Parathyroid adenoma (tissue), 2 donors: Measurements from ENCODE around the gene CCDC179.
A peak's percentile ranks its signal among the peaks of the same experiment; 100 is the strongest.

Source experiments
- H2AFZ ChIP-seq: fragments of 300-600 bp; sonication (generic); one replicate; pipeline ENCODE4 v1.7.0; 2017; ENCODE audit warnings: antibody characterized with exemption, mild to moderate bottlenecking
- H3K27ac ChIP-seq: fragments of 300-600 bp; sonication (generic); one replicate; pipeline ENCODE4 v1.7.0; 2017
- H3K27me3 ChIP-seq: fragments of 300-600 bp; sonication (generic); one replicate; pipeline ENCODE4 v1.7.0; 2017; ENCODE audit warnings: low read length; ENCODE audit not compliant: control insufficient read depth, insufficient read depth
- H3K36me3 ChIP-seq: fragments of 300-600 bp; sonication (generic); one replicate; pipeline ENCODE4 v1.7.0; 2017; ENCODE audit warnings: low read length; ENCODE audit not compliant: control insufficient read depth, insufficient read depth
- H3K4me1 ChIP-seq: fragments of 300-600 bp; sonication (generic); one replicate; pipeline ENCODE4 v1.7.0; 2017; ENCODE audit warnings: control low read depth
- H3K4me2 ChIP-seq: fragments of 300-600 bp; sonication (generic); one replicate; pipeline ENCODE4 v1.7.0; 2017; ENCODE audit warnings: low read length
- H3K4me3 ChIP-seq: fragments of 300-600 bp; sonication (generic); one replicate; pipeline ENCODE4 v1.7.0; 2017; ENCODE audit warnings: low read depth, low read length
- H3K79me2 ChIP-seq: fragments of 300-600 bp; sonication (generic); one replicate; pipeline ENCODE4 v1.7.0; 2017; ENCODE audit warnings: control low read depth
- H3K9ac ChIP-seq: fragments of 300-600 bp; sonication (generic); one replicate; pipeline ENCODE4 v1.7.0; 2017; ENCODE audit warnings: mild to moderate bottlenecking
- H3K9me3 ChIP-seq: fragments of 300-600 bp; sonication (generic); one replicate; pipeline ENCODE4 v1.7.0; 2017; ENCODE audit warnings: low read length; ENCODE audit not compliant: control insufficient read depth
- TF ChIP-seq, protein P1 (sequence below): fragments of 300-600 bp; sonication (generic); IDR thresholded peaks from one replicate; pipeline ENCODE4 v1.7.0; 2017; ENCODE audit warnings: antibody characterized with exemption, mild to moderate bottlenecking
- donor health status: primary hyperparathyroidism.

The CCDC179 gene

DNA sequence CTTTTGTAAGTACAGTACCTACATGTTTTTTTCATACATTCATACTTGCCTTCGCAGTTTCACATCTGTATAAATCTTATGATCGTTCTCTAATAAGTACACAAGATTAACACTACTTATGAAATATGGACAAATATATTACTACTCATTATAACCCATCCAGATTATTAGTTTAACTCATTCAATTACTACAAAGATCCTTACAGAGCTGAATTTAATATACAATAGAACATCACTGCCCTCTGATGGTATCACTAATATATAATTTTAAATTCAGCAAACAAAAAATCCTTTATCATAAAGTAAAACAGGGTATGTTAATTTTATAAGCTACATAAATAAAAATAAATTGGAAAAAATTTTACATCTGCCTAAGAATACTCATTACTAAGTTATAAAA lies 38.1 kb downstream of the CCDC179 start:
- Histone ChIP-seq H3K4me2 (no peak overlapping the region), H3K9ac (no peak overlapping the region), H3K79me2 (no peaks in the 10 kb centered on the region), H3K36me3 (no peaks in the 10 kb centered on the region), H3K27me3 (no peaks in the 10 kb centered on the region), H3K9me3 (no peaks in the 10 kb centered on the region), H2AFZ (no peak overlapping the region), H3K4me3 (no peak overlapping the region), H3K4me1 (no peaks in the 10 kb centered on the region), H3K27ac (no peak overlapping the region)
- TF ChIP-seq, protein P1, sequence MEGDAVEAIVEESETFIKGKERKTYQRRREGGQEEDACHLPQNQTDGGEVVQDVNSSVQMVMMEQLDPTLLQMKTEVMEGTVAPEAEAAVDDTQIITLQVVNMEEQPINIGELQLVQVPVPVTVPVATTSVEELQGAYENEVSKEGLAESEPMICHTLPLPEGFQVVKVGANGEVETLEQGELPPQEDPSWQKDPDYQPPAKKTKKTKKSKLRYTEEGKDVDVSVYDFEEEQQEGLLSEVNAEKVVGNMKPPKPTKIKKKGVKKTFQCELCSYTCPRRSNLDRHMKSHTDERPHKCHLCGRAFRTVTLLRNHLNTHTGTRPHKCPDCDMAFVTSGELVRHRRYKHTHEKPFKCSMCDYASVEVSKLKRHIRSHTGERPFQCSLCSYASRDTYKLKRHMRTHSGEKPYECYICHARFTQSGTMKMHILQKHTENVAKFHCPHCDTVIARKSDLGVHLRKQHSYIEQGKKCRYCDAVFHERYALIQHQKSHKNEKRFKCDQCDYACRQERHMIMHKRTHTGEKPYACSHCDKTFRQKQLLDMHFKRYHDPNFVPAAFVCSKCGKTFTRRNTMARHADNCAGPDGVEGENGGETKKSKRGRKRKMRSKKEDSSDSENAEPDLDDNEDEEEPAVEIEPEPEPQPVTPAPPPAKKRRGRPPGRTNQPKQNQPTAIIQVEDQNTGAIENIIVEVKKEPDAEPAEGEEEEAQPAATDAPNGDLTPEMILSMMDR, result no peak

DNA sequence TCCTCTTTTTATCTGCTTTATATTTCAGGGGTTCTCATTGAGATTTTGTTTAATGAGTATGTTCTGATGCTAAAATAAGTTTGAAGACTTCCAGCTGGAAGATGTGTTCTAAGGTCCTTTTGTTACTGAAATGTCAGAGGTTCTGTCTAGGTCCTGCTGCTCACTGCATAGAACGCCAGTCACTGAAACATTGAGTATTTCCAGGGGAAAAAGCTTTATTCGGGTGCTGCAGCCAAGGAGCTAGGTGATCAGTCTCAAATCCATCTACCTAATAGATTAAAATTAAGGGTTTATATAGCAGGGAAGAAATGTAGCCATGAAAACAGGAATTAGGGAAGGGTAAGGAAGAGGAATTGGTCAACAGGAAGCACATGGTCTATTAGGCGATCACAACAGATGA lies 50.4 kb downstream of the CCDC179 start:
- Histone ChIP-seq H3K79me2 (no peaks in the 10 kb centered on the region), H3K4me3 (no peak overlapping the region), H3K4me2 (no peak overlapping the region), H3K9ac (no peak overlapping the region), H3K9me3 (no peaks in the 10 kb centered on the region), H3K36me3 (no peaks in the 10 kb centered on the region), H3K4me1 (no peaks in the 10 kb centered on the region), H3K27ac (no peak overlapping the region), H2AFZ (no peak overlapping the region), H3K27me3 (no peaks in the 10 kb centered on the region)
- TF ChIP-seq, protein P1, result no peak

DNA sequence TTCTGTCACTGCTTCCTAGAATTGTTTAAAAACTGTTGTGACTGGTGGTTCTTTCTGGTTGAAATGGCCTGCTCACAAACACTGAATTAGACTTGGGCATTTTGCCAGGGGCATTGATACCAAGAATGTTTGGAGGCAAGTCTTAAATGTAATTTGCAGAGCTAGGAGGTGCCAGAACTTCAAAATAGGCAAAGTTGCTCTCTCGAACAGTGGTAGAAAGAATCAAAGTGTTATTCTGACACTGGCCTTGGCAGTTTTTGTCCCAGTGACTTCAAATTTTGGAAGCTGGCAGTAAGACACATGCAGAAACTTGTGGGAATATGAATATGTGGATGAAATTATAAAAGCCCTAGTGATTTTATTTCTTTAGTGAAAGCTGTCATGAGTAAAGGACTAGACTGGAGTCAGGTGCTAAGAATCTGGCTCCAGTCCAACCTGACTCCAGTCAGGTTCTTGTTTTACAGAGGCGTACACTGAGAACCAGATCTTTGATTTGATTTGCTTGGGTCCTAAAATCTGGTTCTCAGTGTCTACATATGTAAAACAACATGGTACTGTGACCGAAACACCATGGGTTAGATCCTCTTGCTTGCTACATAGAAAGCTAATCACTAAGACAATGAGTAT lies 51.6 kb downstream of the CCDC179 start:
- H3K4me3 ChIP-seq, result no peak overlapping the region
- H2AFZ ChIP-seq, result peak overlapping the region; percentile 33
- no peaks in the 10 kb centered on the region for H3K4me1 ChIP-seq
- no peak overlapping the region for H3K27ac ChIP-seq
- H3K36me3 ChIP-seq, result no peaks in the 10 kb centered on the region
- no peak overlapping the region for H3K4me2 ChIP-seq
- H3K9ac ChIP-seq, result no peak overlapping the region
- no peaks in the 10 kb centered on the region for H3K9me3 ChIP-seq
- H3K27me3 ChIP-seq, result no peaks in the 10 kb centered on the region
- no peaks in the 10 kb centered on the region for H3K79me2 ChIP-seq
- TF ChIP-seq, protein P1, result no peak

DNA sequence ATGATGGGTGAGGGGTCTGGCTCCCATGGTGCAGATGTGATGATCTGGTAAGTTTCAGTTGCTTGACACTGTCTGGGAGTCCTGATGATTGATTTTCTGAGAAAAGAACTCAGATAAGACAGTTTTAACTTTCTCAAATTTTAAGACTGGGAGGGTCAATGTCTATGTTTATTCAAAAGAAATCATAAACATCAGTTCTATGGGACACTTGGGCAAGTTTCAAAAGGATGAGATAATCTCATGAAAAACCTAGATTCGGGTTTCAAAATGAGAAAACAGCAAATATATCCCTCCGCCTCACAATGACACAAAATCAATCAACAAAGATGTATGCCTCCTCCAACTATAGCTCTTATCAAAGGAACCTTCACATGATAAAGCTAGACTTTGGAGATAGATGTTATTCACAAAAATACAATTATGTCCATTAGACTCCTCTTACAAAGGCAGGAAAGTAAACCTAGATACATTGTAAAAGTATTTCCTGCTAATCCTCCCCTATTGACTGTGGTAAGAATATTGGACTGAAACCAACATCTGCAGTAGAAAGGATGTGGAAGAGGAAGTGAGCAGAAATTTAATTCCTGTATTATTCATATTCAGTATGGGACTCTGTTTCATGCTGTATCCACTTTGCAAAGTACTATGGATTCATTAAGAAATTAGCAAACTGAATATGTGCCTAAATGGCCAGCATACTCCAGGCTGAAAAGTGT lies 52.3 kb downstream of the CCDC179 start:
- TF ChIP-seq, protein P1, result no peak
- H3K27ac ChIP-seq, result no peak overlapping the region
- no peaks in the 10 kb centered on the region for H3K4me1 ChIP-seq
- no peaks in the 10 kb centered on the region for H3K36me3 ChIP-seq
- H3K79me2 ChIP-seq, result no peaks in the 10 kb centered on the region
- H3K9me3 ChIP-seq, result no peaks in the 10 kb centered on the region
- H3K9ac ChIP-seq, result no peak overlapping the region
- no peak overlapping the region for H3K4me2 ChIP-seq
- H2AFZ ChIP-seq, result no peak overlapping the region
- no peak overlapping the region for H3K4me3 ChIP-seq
- H3K27me3 ChIP-seq, result no peaks in the 10 kb centered on the region

DNA sequence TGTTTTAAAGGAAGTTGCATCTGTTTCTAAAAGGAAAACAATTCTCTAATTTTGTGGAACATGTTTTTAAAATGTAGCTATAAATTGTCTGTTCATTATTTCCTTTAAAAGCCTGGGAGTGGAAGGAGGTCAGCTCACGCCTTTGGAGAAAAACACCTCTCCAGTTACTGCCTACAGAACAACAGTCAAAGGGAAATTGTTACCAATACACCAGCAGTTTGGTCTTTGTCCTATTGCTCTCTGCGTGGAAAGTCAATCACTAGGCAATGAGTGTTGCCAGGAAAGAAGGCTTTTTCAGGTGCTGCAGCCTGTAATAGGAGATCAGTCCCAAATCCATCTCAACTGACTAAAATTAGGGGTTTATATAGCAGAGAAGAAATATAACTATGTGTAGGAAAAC lies 52.9 kb downstream of the CCDC179 start:
- Histone ChIP-seq H3K4me2 (no peak overlapping the region), H3K4me3 (no peak overlapping the region), H2AFZ (no peak overlapping the region), H3K79me2 (no peaks in the 10 kb centered on the region), H3K36me3 (no peaks in the 10 kb centered on the region), H3K27ac (no peak overlapping the region), H3K9me3 (no peaks in the 10 kb centered on the region), H3K27me3 (no peaks in the 10 kb centered on the region), H3K4me1 (no peaks in the 10 kb centered on the region), H3K9ac (no peak overlapping the region)
- TF ChIP-seq, protein P1, result no peak
